ENCODE results near the gene DHRS1. TPM values are rescaled to one million over a fixed set of nuclear protein-coding genes. Genes with fewer than 3 reads are reported as not detected.

Gene DHRS1
- total RNA-seq, 1 donor from 2014 or later = 26.5 TPM

DNA sequence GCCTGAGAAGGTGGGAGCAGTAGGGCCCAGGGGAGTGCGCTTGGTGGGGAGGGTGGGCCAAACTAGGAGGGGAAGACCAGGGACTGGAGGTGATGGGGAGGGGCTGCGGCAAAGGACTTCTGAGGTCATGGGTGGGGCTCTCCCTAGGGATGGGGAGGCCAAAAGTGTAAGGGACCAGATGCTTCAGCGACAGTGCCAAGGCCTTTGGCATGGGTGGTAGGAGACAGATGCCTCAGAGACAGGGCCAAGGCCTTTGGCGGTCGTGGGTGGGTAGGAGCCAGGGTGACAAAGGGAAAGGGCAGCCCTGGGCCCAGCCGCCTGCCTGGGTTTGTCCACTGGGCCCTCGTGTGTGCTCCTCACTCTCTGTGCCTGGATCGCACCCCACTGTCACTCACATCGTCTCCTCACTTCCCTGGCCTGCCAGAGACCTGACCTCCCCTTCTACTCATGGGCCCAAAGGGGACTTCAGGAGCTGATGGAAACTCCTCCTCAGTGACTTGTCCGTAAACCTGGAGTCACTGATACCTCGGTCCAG, 15.0 kb downstream of the DHRS1 start:
- Histone ChIP-seq H3K79me2 (ENCODE audit: insufficient read depth, low read length) (no peaks in the 10 kb centered on the region), H3K4me1 (ENCODE audit: insufficient read depth, low read length) (no peaks in the 10 kb centered on the region), H3K9me3 (ENCODE audit: insufficient read depth, low read depth, low read length) (no peaks in the 10 kb centered on the region), H3K27me3 (ENCODE audit: insufficient read depth, low read length) (no peaks in the 10 kb centered on the region), H2AFZ (ENCODE audit: low read depth, low read length) (no peak overlapping the region), H3K4me3 (ENCODE audit: insufficient read depth, low read depth, low read length) (no peak overlapping the region), H4K20me1 (ENCODE audit: insufficient read depth, low read length) (peaks cover 12% of the 10 kb centered on the region), H3K9ac (ENCODE audit: low read length) (no peak overlapping the region), H3K36me3 (ENCODE audit: insufficient read depth, low read length) (peaks cover 2% of the 10 kb centered on the region), H3K4me2 (ENCODE audit: low read length) (no peak overlapping the region), H3K27ac (ENCODE audit: low read depth, low read length) (no peak overlapping the region)
- H3K4me3 Mint-ChIP-seq (ENCODE audit: unreplicated experiment) = no peak overlapping the region
- peaks cover 7% of the 10 kb centered on the region for H3K36me3 Mint-ChIP-seq (ENCODE audit: low read depth, unreplicated experiment)
- TF ChIP-seq, protein P1, sequence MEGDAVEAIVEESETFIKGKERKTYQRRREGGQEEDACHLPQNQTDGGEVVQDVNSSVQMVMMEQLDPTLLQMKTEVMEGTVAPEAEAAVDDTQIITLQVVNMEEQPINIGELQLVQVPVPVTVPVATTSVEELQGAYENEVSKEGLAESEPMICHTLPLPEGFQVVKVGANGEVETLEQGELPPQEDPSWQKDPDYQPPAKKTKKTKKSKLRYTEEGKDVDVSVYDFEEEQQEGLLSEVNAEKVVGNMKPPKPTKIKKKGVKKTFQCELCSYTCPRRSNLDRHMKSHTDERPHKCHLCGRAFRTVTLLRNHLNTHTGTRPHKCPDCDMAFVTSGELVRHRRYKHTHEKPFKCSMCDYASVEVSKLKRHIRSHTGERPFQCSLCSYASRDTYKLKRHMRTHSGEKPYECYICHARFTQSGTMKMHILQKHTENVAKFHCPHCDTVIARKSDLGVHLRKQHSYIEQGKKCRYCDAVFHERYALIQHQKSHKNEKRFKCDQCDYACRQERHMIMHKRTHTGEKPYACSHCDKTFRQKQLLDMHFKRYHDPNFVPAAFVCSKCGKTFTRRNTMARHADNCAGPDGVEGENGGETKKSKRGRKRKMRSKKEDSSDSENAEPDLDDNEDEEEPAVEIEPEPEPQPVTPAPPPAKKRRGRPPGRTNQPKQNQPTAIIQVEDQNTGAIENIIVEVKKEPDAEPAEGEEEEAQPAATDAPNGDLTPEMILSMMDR (IDR thresholded peaks at IDR 0.05; ENCODE audit: insufficient read depth, low read depth, low read length) = no peak
- no peak overlapping the region for H3K27ac Mint-ChIP-seq (ENCODE audit: unreplicated experiment)
- DNase-seq (ENCODE audit: low read depth) (no peak), FAIRE-seq (no peak)
- H3K9me3 Mint-ChIP-seq (ENCODE audit: unreplicated experiment) = no peaks in the 10 kb centered on the region
- H3K27me3 Mint-ChIP-seq (ENCODE audit: low read depth, unreplicated experiment) = no peaks in the 10 kb centered on the region
- peaks cover 10% of the 10 kb centered on the region for H3K4me1 Mint-ChIP-seq (ENCODE audit: low read depth, unreplicated experiment)

DNA sequence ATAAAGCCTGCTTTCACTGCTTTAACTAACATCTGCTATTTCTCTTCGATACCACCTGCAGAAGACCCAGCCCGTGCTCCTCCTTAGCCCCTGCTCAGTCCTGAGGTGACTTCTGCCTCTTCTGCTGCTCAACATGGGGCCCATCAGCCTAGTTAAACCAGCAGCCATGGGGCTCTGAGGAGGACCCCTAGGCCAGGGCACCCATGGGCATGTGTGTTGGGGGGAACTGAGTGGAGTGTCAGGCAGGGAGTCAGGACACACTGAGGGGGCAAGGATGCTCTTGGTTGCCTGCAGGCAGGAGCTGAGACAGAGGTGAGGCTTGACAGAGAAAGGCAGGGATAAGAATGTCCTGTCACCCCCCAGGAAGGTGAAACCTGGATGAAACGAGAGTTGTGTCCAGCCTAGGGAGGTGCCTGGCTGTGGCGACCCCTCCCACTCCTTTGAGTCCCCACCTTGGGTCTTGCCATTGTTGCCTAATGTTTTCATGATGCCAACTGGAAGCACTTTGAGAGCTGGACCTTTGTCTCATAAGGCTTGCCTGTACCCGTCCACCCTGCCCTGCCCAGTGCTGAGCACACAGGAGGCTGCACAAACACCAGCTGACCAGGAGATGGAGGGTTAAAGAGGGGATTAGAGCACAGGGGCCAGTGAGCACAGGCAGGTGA, 15.7 kb downstream of the DHRS1 start:
- H3K27ac Mint-ChIP-seq (ENCODE audit: unreplicated experiment) = no peak overlapping the region
- H3K79me2 ChIP-seq (ENCODE audit: insufficient read depth, low read length) = no peaks in the 10 kb centered on the region
- no peak for TF ChIP-seq EZH2 (IDR thresholded peaks at IDR 0.05; ENCODE audit: insufficient read depth, low read length)
- TF ChIP-seq, protein P1 (IDR thresholded peaks at IDR 0.05; ENCODE audit: insufficient read depth, low read depth, low read length) = no peak
- H3K4me3 ChIP-seq (ENCODE audit: insufficient read depth, low read depth, low read length) = no peak overlapping the region
- no peak overlapping the region for H3K4me3 Mint-ChIP-seq (ENCODE audit: unreplicated experiment)
- H3K4me1 ChIP-seq (ENCODE audit: insufficient read depth, low read length) = no peaks in the 10 kb centered on the region
- H3K9me3 Mint-ChIP-seq (ENCODE audit: unreplicated experiment) = no peaks in the 10 kb centered on the region
- no peak overlapping the region for H2AFZ ChIP-seq (ENCODE audit: low read depth, low read length)
- peaks cover 12% of the 10 kb centered on the region for H4K20me1 ChIP-seq (ENCODE audit: insufficient read depth, low read length)
- H3K27me3 Mint-ChIP-seq (ENCODE audit: low read depth, unreplicated experiment) = no peaks in the 10 kb centered on the region
- H3K36me3 ChIP-seq (ENCODE audit: insufficient read depth, low read length) = no peaks in the 10 kb centered on the region
- H3K27ac ChIP-seq (ENCODE audit: low read depth, low read length) = no peak overlapping the region
- DNase-seq (ENCODE audit: low read depth) (no peak), FAIRE-seq (no peak)
- no peak overlapping the region for H3K9ac ChIP-seq (ENCODE audit: low read length)
- H3K27me3 ChIP-seq (ENCODE audit: insufficient read depth, low read length) = no peaks in the 10 kb centered on the region
- H3K9me3 ChIP-seq (ENCODE audit: insufficient read depth, low read depth, low read length) = no peaks in the 10 kb centered on the region
- peaks cover 12% of the 10 kb centered on the region for H3K4me1 Mint-ChIP-seq (ENCODE audit: low read depth, unreplicated experiment)
- H3K4me2 ChIP-seq (ENCODE audit: low read length) = no peak overlapping the region
- peaks cover 10% of the 10 kb centered on the region for H3K36me3 Mint-ChIP-seq (ENCODE audit: low read depth, unreplicated experiment)

DNA sequence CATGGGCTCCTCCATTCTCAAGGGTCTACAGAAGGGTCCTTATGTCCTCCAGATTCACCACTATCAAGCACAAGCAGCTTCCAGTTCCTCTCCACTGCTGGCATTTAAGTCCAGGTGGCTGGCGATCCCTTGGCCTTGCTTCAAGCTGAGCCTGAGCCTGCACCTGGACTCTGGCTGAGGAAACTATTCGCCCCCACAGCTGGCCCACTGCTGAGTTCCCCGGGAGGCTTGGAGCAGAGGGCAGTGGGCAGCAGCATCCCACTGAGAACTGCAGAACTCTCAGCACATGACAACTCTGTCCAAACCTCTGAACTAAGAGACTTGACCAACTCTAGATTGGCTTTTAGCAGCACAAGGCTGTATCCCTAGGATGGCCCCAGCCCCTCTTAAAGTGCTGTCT, 16.8 kb downstream of the DHRS1 start:
- no peak overlapping the region for H3K4me2 ChIP-seq (ENCODE audit: low read length)

More for the DNA sequence above, 16.8 kb downstream of the DHRS1 start:
- Histone ChIP-seq H3K9me3 (ENCODE audit: insufficient read depth, low read depth, low read length) (no peaks in the 10 kb centered on the region), H3K27ac (ENCODE audit: low read depth, low read length) (no peak overlapping the region), H2AFZ (ENCODE audit: low read depth, low read length) (no peak overlapping the region), H3K27me3 (ENCODE audit: insufficient read depth, low read length) (no peaks in the 10 kb centered on the region), H3K4me1 (ENCODE audit: insufficient read depth, low read length) (no peaks in the 10 kb centered on the region), H3K79me2 (ENCODE audit: insufficient read depth, low read length) (no peaks in the 10 kb centered on the region), H3K4me3 (ENCODE audit: insufficient read depth, low read depth, low read length) (no peak overlapping the region), H3K36me3 (ENCODE audit: insufficient read depth, low read length) (no peaks in the 10 kb centered on the region), H4K20me1 (ENCODE audit: insufficient read depth, low read length) (peaks cover 12% of the 10 kb centered on the region), H3K9ac (ENCODE audit: low read length) (no peak overlapping the region)
- Mint-ChIP-seq H3K27ac (ENCODE audit: unreplicated experiment) (no peak overlapping the region), H3K36me3 (ENCODE audit: low read depth, unreplicated experiment) (peaks cover 14% of the 10 kb centered on the region), H3K9me3 (ENCODE audit: unreplicated experiment) (no peaks in the 10 kb centered on the region), H3K27me3 (ENCODE audit: low read depth, unreplicated experiment) (no peaks in the 10 kb centered on the region), H3K4me3 (ENCODE audit: unreplicated experiment) (no peak overlapping the region), H3K4me1 (ENCODE audit: low read depth, unreplicated experiment) (peaks cover 12% of the 10 kb centered on the region)
- DNase-seq (ENCODE audit: low read depth) = no peak
- no peak for FAIRE-seq
- TF ChIP-seq, protein P1 (IDR thresholded peaks at IDR 0.05; ENCODE audit: insufficient read depth, low read depth, low read length) = no peak
- TF ChIP-seq EZH2 (IDR thresholded peaks at IDR 0.05; ENCODE audit: insufficient read depth, low read length) = no peak

Measured in astrocyte (in vitro differentiated cells and primary cell).